ENCODE results near the gene TMEM132C. TPM values are rescaled to one million over a fixed set of nuclear protein-coding genes. Genes with fewer than 3 reads are reported as not detected.

TMEM132C gene
- total and polyA plus RNA-seq, 2 donors (not counting 3 experiments of a cell fraction or from before 2014, with no cell fraction given) = not detected

DNA sequence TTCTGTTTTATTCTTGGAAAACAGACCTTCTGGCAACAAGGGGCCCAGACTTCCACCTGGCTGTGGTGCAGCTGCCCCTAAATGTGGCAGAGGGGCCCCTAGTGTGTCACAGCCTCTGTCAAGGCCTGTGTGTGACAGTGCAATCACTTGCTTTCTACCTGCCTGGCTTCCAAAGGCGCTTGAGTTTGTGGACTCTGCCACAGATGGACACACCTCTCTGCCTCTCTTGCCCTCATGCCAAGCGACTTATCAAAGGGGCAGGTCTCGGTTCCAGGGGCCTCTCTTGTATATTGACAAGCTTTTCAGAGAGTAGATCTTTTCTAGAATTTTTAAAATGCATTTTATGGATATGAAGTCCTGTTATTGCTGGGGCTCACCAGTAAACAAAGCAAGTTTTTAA, 339.6 kb downstream of the TMEM132C start:
- Histone ChIP-seq H3K9ac (replicated peaks; ENCODE audit: extremely low read depth, insufficient read depth, low read length) (no peak overlapping the region), H3K36me3 (ENCODE audit: control insufficient read depth in 2 of 2, extremely low read depth in 1 of 2, insufficient read depth in 2 of 2, low read length in 2 of 2) (no peaks in the 10 kb centered on the region), H4K20me1 (replicated peaks; ENCODE audit: control insufficient read depth, extremely low read depth, insufficient read depth, low read length) (no peaks in the 10 kb centered on the region), H3K9me3 (replicated peaks; ENCODE audit: control insufficient read depth, insufficient read depth, low read length) (peaks cover 7% of the 10 kb centered on the region), H3K4me3 (replicated peaks in 1 of 3; ENCODE audit: insufficient read depth in 1 of 3, low read depth in 1 of 3, low read length in 3 of 3) (no peak overlapping the region), H3K79me2 (ENCODE audit: control insufficient read depth, insufficient read depth, low read length) (no peaks in the 10 kb centered on the region), H3K4me2 (ENCODE audit: insufficient read depth, low read length) (no peak overlapping the region), H3K9me1 (replicated peaks; ENCODE audit: control insufficient read depth, extremely low read depth, insufficient read depth, low read length) (no peaks in the 10 kb centered on the region), H2AFZ (ENCODE audit: low read depth, low read length) (no peak overlapping the region), H3K4me1 (ENCODE audit: control insufficient read depth, extremely low read depth, insufficient read depth, low read length) (no peaks in the 10 kb centered on the region), H3K27me3 (ENCODE audit: control insufficient read depth in 2 of 2, insufficient read depth in 2 of 2, low read length in 2 of 2) (no peaks in the 10 kb centered on the region), H3K27ac (ENCODE audit: insufficient read depth, low read depth, low read length) (no peak overlapping the region)
- BruUV-seq (replicated peaks) = no TSS peak
- CTCF ChIA-PET = no interaction called here
- intact Hi-C loops (cut with micrococcal nuclease) (no loop called here), dilution Hi-C loops (cut with MboI; ENCODE audit: extremely low pct_ligation_motif_present, low sequenced_read_pairs) (no loop called here)
- FAIRE-seq (no peak), DNase-seq (ENCODE audit: low read depth, low spot score) (no peak)
- TF ChIP-seq EZH2 (IDR thresholded peaks at IDR 0.05; ENCODE audit: borderline replicate concordance, low read depth, low read length, severe bottlenecking) (no peak), FOS (IDR thresholded peaks at IDR 0.05; ENCODE audit: borderline replicate concordance, insufficient read depth, low read length) (no peak), POLR2A (IDR thresholded peaks at IDR 0.05; ENCODE audit: low read depth, low read length) (no peak), GATA2 (IDR thresholded peaks at IDR 0.05; ENCODE audit: insufficient read depth, insufficient read length, low read depth, low read length) (no peak), JUN (IDR thresholded peaks at IDR 0.05; ENCODE audit: borderline replicate concordance, insufficient read depth, insufficient read length, low read depth) (no peak), POLR2AphosphoS5 (IDR thresholded peaks at IDR 0.05; ENCODE audit: insufficient read depth, low read depth, low read length) (no peak)
- TF ChIP-seq, protein P1, sequence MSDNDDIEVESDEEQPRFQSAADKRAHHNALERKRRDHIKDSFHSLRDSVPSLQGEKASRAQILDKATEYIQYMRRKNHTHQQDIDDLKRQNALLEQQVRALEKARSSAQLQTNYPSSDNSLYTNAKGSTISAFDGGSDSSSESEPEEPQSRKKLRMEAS (IDR thresholded peaks at IDR 0.05; ENCODE audit: insufficient read depth, insufficient read length) = no peak
- POLR2A ChIA-PET = no interaction called here

- POLR2A ChIA-PET = no interaction called here
- Histone ChIP-seq H3K27ac (ENCODE audit: insufficient read depth, low read depth, low read length) (no peak overlapping the region), H3K4me3 (replicated peaks in 1 of 3; ENCODE audit: insufficient read depth in 1 of 3, low read depth in 1 of 3, low read length in 3 of 3) (no peak overlapping the region), H3K4me2 (ENCODE audit: insufficient read depth, low read length) (no peak overlapping the region), H3K4me1 (ENCODE audit: control insufficient read depth, extremely low read depth, insufficient read depth, low read length) (no peaks in the 10 kb centered on the region), H3K9me3 (replicated peaks; ENCODE audit: control insufficient read depth, insufficient read depth, low read length) (peaks cover 9% of the 10 kb centered on the region), H3K9me1 (replicated peaks; ENCODE audit: control insufficient read depth, extremely low read depth, insufficient read depth, low read length) (no peaks in the 10 kb centered on the region), H3K27me3 (ENCODE audit: control insufficient read depth in 2 of 2, insufficient read depth in 2 of 2, low read length in 2 of 2) (no peaks in the 10 kb centered on the region), H4K20me1 (replicated peaks; ENCODE audit: control insufficient read depth, extremely low read depth, insufficient read depth, low read length) (no peaks in the 10 kb centered on the region), H3K36me3 (ENCODE audit: control insufficient read depth in 2 of 2, extremely low read depth in 1 of 2, insufficient read depth in 2 of 2, low read length in 2 of 2) (no peaks in the 10 kb centered on the region), H3K79me2 (ENCODE audit: control insufficient read depth, insufficient read depth, low read length) (no peaks in the 10 kb centered on the region), H3K9ac (replicated peaks; ENCODE audit: extremely low read depth, insufficient read depth, low read length) (no peak overlapping the region), H2AFZ (ENCODE audit: low read depth, low read length) (no peak overlapping the region)
- no peak for DNase-seq (ENCODE audit: low read depth, low spot score)
- dilution Hi-C loops (cut with MboI; ENCODE audit: extremely low pct_ligation_motif_present, low sequenced_read_pairs) (no loop called here), intact Hi-C loops (cut with micrococcal nuclease) (no loop called here)
- BruUV-seq (replicated peaks) = no TSS peak
- CTCF ChIA-PET = no interaction called here
- TF ChIP-seq POLR2A (IDR thresholded peaks at IDR 0.05; ENCODE audit: low read depth, low read length) (no peak), EZH2 (IDR thresholded peaks at IDR 0.05; ENCODE audit: borderline replicate concordance, low read depth, low read length, severe bottlenecking) (no peak), FOS (IDR thresholded peaks at IDR 0.05; ENCODE audit: borderline replicate concordance, insufficient read depth, low read length) (no peak), POLR2AphosphoS5 (IDR thresholded peaks at IDR 0.05; ENCODE audit: insufficient read depth, low read depth, low read length) (no peak), JUN (IDR thresholded peaks at IDR 0.05; ENCODE audit: borderline replicate concordance, insufficient read depth, insufficient read length, low read depth) (no peak), GATA2 (IDR thresholded peaks at IDR 0.05; ENCODE audit: insufficient read depth, insufficient read length, low read depth, low read length) (no peak), MYC (IDR thresholded peaks at IDR 0.05; ENCODE audit: low read depth, low read length) (no peak)
- TF ChIP-seq, protein P1 (IDR thresholded peaks at IDR 0.05; ENCODE audit: insufficient read depth, insufficient read length) = no peak
- TF ChIP-seq, protein P2, sequence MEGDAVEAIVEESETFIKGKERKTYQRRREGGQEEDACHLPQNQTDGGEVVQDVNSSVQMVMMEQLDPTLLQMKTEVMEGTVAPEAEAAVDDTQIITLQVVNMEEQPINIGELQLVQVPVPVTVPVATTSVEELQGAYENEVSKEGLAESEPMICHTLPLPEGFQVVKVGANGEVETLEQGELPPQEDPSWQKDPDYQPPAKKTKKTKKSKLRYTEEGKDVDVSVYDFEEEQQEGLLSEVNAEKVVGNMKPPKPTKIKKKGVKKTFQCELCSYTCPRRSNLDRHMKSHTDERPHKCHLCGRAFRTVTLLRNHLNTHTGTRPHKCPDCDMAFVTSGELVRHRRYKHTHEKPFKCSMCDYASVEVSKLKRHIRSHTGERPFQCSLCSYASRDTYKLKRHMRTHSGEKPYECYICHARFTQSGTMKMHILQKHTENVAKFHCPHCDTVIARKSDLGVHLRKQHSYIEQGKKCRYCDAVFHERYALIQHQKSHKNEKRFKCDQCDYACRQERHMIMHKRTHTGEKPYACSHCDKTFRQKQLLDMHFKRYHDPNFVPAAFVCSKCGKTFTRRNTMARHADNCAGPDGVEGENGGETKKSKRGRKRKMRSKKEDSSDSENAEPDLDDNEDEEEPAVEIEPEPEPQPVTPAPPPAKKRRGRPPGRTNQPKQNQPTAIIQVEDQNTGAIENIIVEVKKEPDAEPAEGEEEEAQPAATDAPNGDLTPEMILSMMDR (IDR thresholded peaks at IDR 0.05; ENCODE audit: extremely low read depth in 1 of 2, insufficient read depth in 1 of 2, low read depth in 1 of 2, low read length in 2 of 2) = no peak
- no peak for FAIRE-seq
These were observed 340.0 kb downstream of the TMEM132C start for GRCh38 chr12:128606970-128607369.

Measured in endothelial cell of umbilical vein (primary cell).